K562 (cell line): Measurements from ENCODE around the gene KISS1. TPM values are rescaled to one million over a fixed set of nuclear protein-coding genes. Genes with fewer than 3 reads are reported as not detected.

Source experiments
- ATAC-seq: fragments of 200-7000 bp; cut with Tn5 transposase; 3 replicates; pipeline ENCODE4 v1.9.1; 2020; ENCODE audit warnings: moderate library complexity
- BruUV-seq: library from RNA; stranded (reverse); fragments of 400-500 nt; replicated peaks from 2 replicates; lab custom pipeline; 2021; lab: Mats Ljungman, UMichigan
- CTCF ChIA-PET: fragments of 300-600 bp; formaldehyde crosslinking; extraction: SDS; loops from one replicate; lab custom pipeline; 2021; ENCODE audit warnings: low intra/inter-chr PET ratio; lab: Yijun Ruan, JAX
- POLR2A ChIA-PET: fragments of 300-600, 350-650 bp; sonication (Branson Sonifier 250); formaldehyde crosslinking; extraction: SDS; loops from one replicate; lab custom pipeline; 2021; ENCODE audit warnings: antibody characterized with exemption, inconsistent platforms; lab: Yijun Ruan, JAX
- DNase-seq, 4 experiments: peaks; one replicate each; pipeline versions ENCODE4 v3.0.0 to v3.0.0-alpha.2; 2011 to 2018; ENCODE audit warnings: low spot score in 3 of 4, mixed read lengths in 3 of 4; ENCODE audit errors: extremely low read depth in 1 of 4
- FAIRE-seq: peaks from 2 replicates; lab custom pipeline; 2011; peaks lifted over from hg19 to GRCh38; lab: Jason Lieb, UNC
- H2AFZ ChIP-seq: 2 replicates; pipeline ENCODE4 v1.6.0; 2011; ENCODE audit warnings: low read depth, low read length, control low read depth, inconsistent platforms
- H3K27ac ChIP-seq: fragments of 200-600 bp; 3 replicates; pipeline ENCODE4 v1.8.0; 2011; ENCODE audit warnings: low read depth, mild to moderate bottlenecking, control low read depth, inconsistent platforms, low read length, moderate library complexity, mixed read lengths; ENCODE audit errors: extremely low read depth
- H3K27me3 ChIP-seq, 2 experiments: fragments of 300-600 bp in 1 of 2; 2 replicates in 1 of 2; 3 replicates in 1 of 2; pipeline versions ENCODE4 v1.6.0 to v1.8.0; 2011; ENCODE audit warnings: inconsistent platforms in 2 of 2, low read length in 2 of 2, mild to moderate bottlenecking in 1 of 2, mixed read lengths in 1 of 2, moderate library complexity in 1 of 2; ENCODE audit not compliant: control insufficient read depth in 2 of 2, insufficient read depth in 2 of 2
- H3K36me3 ChIP-seq: fragments of 300-600 bp; 3 replicates; pipeline ENCODE4 v1.8.0; 2011; ENCODE audit warnings: mild to moderate bottlenecking, low read length, inconsistent platforms; ENCODE audit not compliant: control insufficient read depth, insufficient read depth
- H3K4me1 ChIP-seq, 2 experiments: fragments of 200-600 bp in 1 of 2; replicated peaks in 1 of 2; 2 replicates in 1 of 2; 3 replicates in 1 of 2; pipeline versions ENCODE4 v1.5.1 to v1.8.0; 2011; ENCODE audit warnings: inconsistent platforms in 2 of 2, low read length in 2 of 2, mild to moderate bottlenecking in 1 of 2, mixed read lengths in 1 of 2, moderate library complexity in 1 of 2; ENCODE audit not compliant: control insufficient read depth in 2 of 2, insufficient read depth in 2 of 2
- H3K4me2 ChIP-seq: 2 replicates; pipeline ENCODE4 v1.6.1; 2011; ENCODE audit warnings: low read length, control low read depth, inconsistent platforms, mixed read lengths; ENCODE audit not compliant: insufficient read depth
- H3K4me3 ChIP-seq: fragments of 200-600 bp; sonication (generic), shearing (Covaris generic); 2 replicates; pipeline ENCODE4 v1.5.1; 2016; ENCODE audit warnings: control low read depth, inconsistent platforms
- H3K79me2 ChIP-seq: fragments of 200-600 bp; 3 replicates; pipeline ENCODE4 v1.8.0; 2011; ENCODE audit warnings: low read length, inconsistent platforms; ENCODE audit not compliant: control insufficient read depth, insufficient read depth
- H3K9ac ChIP-seq, 2 experiments: 2 replicates each; pipeline versions ENCODE4 v1.6.0 to v1.6.1; 2011; ENCODE audit warnings: low read depth in 2 of 2, low read length in 2 of 2, control low read depth in 1 of 2, inconsistent platforms in 1 of 2, mild to moderate bottlenecking in 1 of 2, mixed read lengths in 1 of 2; ENCODE audit not compliant: insufficient read depth in 1 of 2
- H3K9me1 ChIP-seq: one replicate; pipeline ENCODE4 v1.6.0; 2011; ENCODE audit warnings: inconsistent platforms, mild to moderate bottlenecking, low read length, moderate library complexity; ENCODE audit not compliant: control insufficient read depth, insufficient read depth
- H3K9me3 ChIP-seq: replicated peaks from 2 replicates; pipeline ENCODE4 v1.5.1; 2011; ENCODE audit warnings: low read depth, low read length, inconsistent platforms; ENCODE audit not compliant: control insufficient read depth, insufficient read depth
- H4K20me1 ChIP-seq: replicated peaks from 2 replicates; pipeline ENCODE4 v1.6.1; 2011; ENCODE audit warnings: low read length, inconsistent platforms, mixed read lengths; ENCODE audit not compliant: control insufficient read depth, insufficient read depth
- ATF2 ChIP-seq: sonication (generic); formaldehyde crosslinking; IDR thresholded peaks from 2 replicates; pipeline ENCODE4 v1.8.1; 2022; ENCODE audit warnings: missing genetic modification reagents
- EHMT2 ChIP-seq: fragments of 450-650 bp; IDR thresholded peaks from 2 replicates; pipeline ENCODE4 v1.6.1; 2018; ENCODE audit warnings: antibody characterized with exemption
- ELK1 ChIP-seq: sonication (generic); formaldehyde crosslinking; IDR thresholded peaks from 2 replicates; pipeline ENCODE4 v1.8.1; 2022; ENCODE audit warnings: missing genetic modification reagents
- FOXA3 ChIP-seq, 2 experiments: fragments of 450-650 bp in 1 of 2; sonication (generic) in 1 of 2; formaldehyde crosslinking; IDR thresholded peaks in 1 of 2; conservative IDR thresholded peaks in 1 of 2; 2 replicates each; pipeline versions ENCODE4 v1.4.0 to v1.8.0; 2020 to 2022; ENCODE audit warnings: mild to moderate bottlenecking in 2 of 2, missing genetic modification reagents in 1 of 2
- MTF1 ChIP-seq: fragments of 250-450 bp; sonication (Bioruptor Pico); IDR thresholded peaks from 2 replicates; pipeline ENCODE4 v1.9.0; 2021; ENCODE audit warnings: moderate library complexity, mild to moderate bottlenecking, inconsistent platforms, borderline replicate concordance
- RBM15 ChIP-seq: fragments of 200-400 bp; formaldehyde crosslinking; IDR thresholded peaks from 2 replicates; pipeline ENCODE4 v1.6.1; 2018; ENCODE audit warnings: mild to moderate bottlenecking, low read length, moderate library complexity; ENCODE audit not compliant: insufficient read depth
- TGIF2 ChIP-seq: sonication (generic); formaldehyde crosslinking; IDR thresholded peaks from 2 replicates; pipeline ENCODE4 v1.8.1; 2022; ENCODE audit warnings: mild to moderate bottlenecking, missing genetic modification reagents, moderate library complexity
- ZNF707 ChIP-seq: fragments of 250-450 bp; sonication (Bioruptor Pico); conservative IDR thresholded peaks from 2 replicates; pipeline ENCODE4 v1.8.0; 2022; ENCODE audit warnings: inconsistent platforms, mild to moderate bottlenecking, moderate library complexity
- WGBS: fragments of 100-300 bp; shearing (Covaris generic); methylation state at CpG from one replicate; pipeline ENCODE4 v1.1.6; 2016; ENCODE audit warnings: low coverage, mixed read lengths; ENCODE audit not compliant: insufficient coverage; ENCODE audit errors: missing lambda C conversion rate; 5-methylcytosine and 5-hydroxymethylcytosine counted together
- in situ Hi-C: fragments of 300-500 bp; cut with MboI; formaldehyde crosslinking; loops from 4 replicates; pipeline ENCODE4 v1.15.0; 2018; ENCODE audit warnings: inconsistent platforms, mixed read lengths
- intact Hi-C: fragments of 100-400 bp; cut with micrococcal nuclease; formaldehyde crosslinking; loops from 2 replicates; pipeline ENCODE4 v1.14.2; 2022
- polyA plus RNA-seq, 8 experiments: library from polyadenylated mRNA; depleted of rRNA in 4 of 8; stranded (reverse) in 5 of 8; unstranded in 3 of 8; fragments of >200 nt; fragmentation: Nextera tagmentation in 2 of 8; fragmentation: Illumina TruSeq in 1 of 8; extraction: Ambion mirVana in 2 of 8; extraction: Trizol in 1 of 8; gene quantifications; 2 replicates each; pipeline versions ENCODE4 v1.2.1 to v1.2.3, GENCODE V29; 2011 to 2014; ENCODE audit warnings: inconsistent platforms in 1 of 8, missing spikeins in 1 of 8
- total RNA-seq, 7 experiments: library from RNA; depleted of rRNA in 6 of 7; stranded (reverse); fragments of >200 nt in 6 of 7; fragmentation: Illumina TruSeq in 2 of 7; extraction: Trizol in 2 of 7; gene quantifications; 2 replicates each; pipeline versions ENCODE4 v1.2.1 to v1.2.3, GENCODE V29; 2011 to 2021; ENCODE audit warnings: low replicate concordance in 1 of 7
- TF ChIP-seq, protein P1 (sequence below): sonication (generic); formaldehyde crosslinking; IDR thresholded peaks from 2 replicates; pipeline ENCODE4 v1.9.0; 2022; ENCODE audit warnings: mild to moderate bottlenecking, missing genetic modification reagents

Gene KISS1
- total and polyA plus RNA-seq, 9 of the 15 experiments (the other 6 are each of a cell fraction or from before 2014, with no cell fraction given): 0.31 TPM; not detected in 8

GRCh38 chr1:204154568-204155255 lies 41.6 kb downstream of the KISS1 start:
- in situ Hi-C loops (loop anchor here (5.0 kb wide), 1 partner anchor 208 kb away; no protein-coding TSS in a partner anchor), intact Hi-C loops (no loop called here)
- Histone ChIP-seq H3K36me3 (no peaks in the 10 kb centered on the region), H3K27me3 (peaks cover 13 to 66% of the 10 kb centered on the region in 2 experiments), H2AFZ (no peak overlapping the region), H3K9me1 (peaks cover 3% of the 10 kb centered on the region), H3K4me3 (no peak overlapping the region), H3K27ac (no peak overlapping the region), H4K20me1 (peaks cover 10% of the 10 kb centered on the region; the same call in 1 of the 2 replicates), H3K4me1 (peaks cover 0 to 21% of the 10 kb centered on the region in 2 experiments; a peak in 2 of 5 replicates), H3K79me2 (no peaks in the 10 kb centered on the region), H3K9ac (no peak overlapping the region), H3K4me2 (no peak overlapping the region), H3K9me3 (no peaks in the 10 kb centered on the region)
- FAIRE-seq: no peak
- no TSS peak for BruUV-seq
- DNase-seq: no peak
- ChIA-PET CTCF (no interaction called here), POLR2A (interaction anchor here (0.5 kb wide), 3 partner anchors 21 to 42 kb away, joined by 3 to 4 read pairs (median 3); no protein-coding TSS in a partner anchor)
- no peak for ATAC-seq
- 9% methylated on average over 15 of the region's 15 CpGs for WGBS
- TF ChIP-seq FOXA3 (CRISPR knock-in tag; conservative IDR thresholded peaks at IDR 0.05 in 1 of 2, IDR thresholded peaks at IDR 0.05 in 1 of 2): no peak
- TF ChIP-seq ELK1 (CRISPR knock-in tag): no peak
- no peak for TF ChIP-seq TGIF2 (CRISPR knock-in tag)
- no peak for TF ChIP-seq MTF1 (CRISPR knock-in tag)
- TF ChIP-seq RBM15: no peak
- TF ChIP-seq EHMT2: no peak
- no peak for TF ChIP-seq ZNF707 (CRISPR knock-in tag)
- TF ChIP-seq, protein P1, sequence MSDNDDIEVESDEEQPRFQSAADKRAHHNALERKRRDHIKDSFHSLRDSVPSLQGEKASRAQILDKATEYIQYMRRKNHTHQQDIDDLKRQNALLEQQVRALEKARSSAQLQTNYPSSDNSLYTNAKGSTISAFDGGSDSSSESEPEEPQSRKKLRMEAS (CRISPR knock-in tag): no peak
- no peak for TF ChIP-seq ATF2 (CRISPR knock-in tag)
